NCI-H1105 (cell line): Measurements from ENCODE around the gene CFP.
"Not testable (repeated sequence)": the region's sequence is repeated elsewhere in the genome, so short reads cannot be mapped to it uniquely, and the experiment has no call there.

Experiments
- DNase-seq: peaks from one replicate; lab custom pipeline; 2025; lab: John Stamatoyannopoulos, UW

The CFP gene

DNA sequence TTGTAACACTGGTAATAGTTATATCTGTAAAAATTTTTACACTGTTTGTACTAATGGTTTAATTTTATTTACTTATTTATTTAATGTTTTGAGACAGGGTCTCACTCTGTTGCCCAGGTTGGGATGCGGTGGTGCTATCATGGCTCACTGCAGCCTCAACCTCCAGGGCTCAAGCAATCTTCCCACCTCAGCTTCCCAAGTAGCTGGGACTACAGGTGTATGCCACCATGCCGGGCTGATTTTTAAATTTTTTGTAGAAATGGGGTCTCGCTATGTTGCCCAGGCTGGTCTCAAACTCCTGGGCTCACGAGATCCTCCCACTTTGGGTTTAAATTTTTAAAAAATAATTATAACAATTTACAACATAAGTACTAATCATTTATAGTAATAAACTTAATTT, 26.6 kb downstream of the CFP start:
- DNase-seq: not testable (repeated sequence)

DNA sequence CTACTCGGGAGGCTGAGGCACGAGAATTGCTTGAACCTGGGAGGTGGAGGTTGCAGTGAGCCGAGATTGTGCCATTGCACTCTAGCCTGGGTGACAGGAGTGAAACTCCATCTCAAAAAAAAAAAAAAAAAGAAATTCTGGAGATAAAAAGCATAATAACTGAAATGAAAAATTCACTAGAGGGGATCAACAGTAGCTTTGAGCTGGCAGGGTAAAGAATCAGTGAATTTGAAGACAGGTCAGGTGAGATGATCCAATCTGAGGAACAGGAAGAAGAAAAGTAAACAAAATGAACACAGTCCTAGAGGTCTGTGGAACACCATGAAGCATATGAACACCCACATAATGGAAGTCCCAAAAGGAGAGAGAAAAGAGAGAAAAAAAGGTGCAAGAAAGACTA, 32.5 kb downstream of the CFP start:
- DNase-seq: no peak

DNA sequence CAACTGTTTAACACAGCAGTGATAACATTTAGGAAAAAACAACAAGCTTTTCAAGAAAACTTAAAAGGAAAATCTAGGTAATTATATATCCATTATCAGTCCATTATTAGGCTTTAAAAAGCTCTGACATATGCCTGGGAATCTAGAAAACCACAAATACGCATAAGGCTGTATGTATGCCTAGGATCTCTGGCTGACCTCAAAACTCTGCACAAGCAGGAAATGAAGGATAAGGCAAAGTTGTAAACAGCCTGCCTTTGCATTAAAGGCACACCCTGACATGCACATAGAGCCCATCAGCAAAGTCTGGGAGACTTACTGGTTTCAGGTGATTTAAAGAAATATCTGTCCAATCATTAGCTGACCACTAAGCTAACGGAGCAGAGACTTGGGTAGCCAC, 33.5 kb downstream of the CFP start:
- DNase-seq: no peak

DNA sequence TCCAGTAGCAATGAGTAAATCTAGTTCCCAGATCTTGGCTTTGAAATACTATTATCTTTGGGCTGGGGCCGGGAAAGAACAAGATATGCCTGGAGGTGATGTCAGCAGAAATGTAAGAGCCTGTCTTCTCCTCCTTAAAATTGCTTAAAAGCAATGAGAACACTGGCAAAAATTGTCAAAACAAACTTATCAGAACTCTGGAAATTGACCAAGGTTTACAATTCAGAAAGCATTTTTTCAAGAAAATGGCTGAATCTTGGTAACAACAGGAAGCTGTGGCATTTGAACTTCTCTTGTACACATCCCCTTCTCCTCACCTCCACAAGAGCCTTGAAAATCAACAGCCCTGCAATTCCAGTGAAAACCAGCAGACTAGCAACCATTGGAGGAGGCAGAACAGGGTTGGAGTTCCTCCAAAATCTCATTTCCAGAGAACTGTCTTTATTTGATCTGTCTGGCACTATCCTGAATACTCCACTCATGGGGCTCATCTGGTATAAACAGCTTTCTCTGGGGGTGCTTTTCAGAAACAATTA, 33.9 kb downstream of the CFP start:
- DNase-seq: no peak

GRCh38 chrX:47593522-47593921, 36.2 kb downstream of the CFP start:
- DNase-seq: no peak

DNA sequence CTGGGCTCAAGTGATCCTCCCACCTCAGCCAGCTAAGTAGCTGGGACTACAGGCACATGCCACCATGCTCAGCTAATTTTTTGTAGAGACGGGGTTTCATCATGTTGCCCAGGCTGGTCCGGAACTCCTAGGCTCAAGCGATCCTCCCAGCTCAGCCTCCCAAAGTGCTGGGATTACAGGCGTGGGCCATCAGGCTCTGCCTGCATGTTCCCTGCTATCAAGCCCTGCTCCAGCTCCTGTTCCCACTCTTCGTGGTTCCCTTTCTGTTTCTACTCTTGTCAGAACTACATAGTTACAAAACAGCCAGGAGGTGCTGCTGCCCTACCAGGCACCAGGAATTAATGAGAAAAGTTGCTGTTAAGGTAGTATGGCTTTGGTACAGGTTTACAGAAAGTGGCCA, 38.7 kb downstream of the CFP start:
- DNase-seq: no peak

DNA sequence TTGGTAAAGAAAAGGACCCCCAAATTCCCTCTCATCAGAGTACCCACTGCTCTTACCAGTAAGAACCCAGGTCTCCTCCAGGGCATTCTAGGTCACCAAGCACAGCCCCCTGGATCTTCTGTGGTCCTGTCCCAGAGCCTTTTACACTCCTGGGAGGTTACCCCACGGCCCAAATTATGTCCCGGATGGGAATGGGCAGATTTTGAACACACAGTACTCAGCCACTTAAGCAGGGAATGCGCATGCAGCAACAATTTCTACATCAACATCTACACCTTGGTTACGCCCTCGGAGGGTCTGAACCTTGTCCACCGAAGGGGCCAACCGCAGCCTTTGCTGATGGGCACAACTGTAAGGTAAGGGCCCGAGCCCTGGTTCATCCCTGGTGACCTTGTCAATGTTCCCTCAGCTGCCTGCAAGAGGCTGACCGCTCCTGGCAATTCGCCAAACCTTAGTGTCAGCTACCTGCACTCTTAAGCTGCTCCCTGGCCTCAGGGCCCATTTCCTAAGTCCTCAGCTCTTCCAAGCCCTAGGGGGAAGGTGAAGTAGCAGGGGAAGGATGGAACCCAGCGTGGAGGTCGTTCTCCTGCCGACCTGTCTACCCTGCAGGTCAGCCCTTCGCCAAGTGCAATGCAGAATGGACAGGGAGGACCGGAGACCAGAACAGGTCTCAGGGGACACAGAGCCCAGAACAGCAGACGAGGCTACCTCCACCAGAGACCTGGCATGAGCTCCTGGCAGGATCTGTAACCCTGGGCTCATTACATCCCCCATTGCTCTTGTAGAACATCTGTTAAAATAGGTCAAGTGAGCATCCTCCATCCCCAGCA, 41.6 kb downstream of the CFP start:
- DNase-seq: no peak

- DNase-seq: no peak
Observed at GRCh38 chrX:47587091-47587891, 42.4 kb downstream of the CFP start.

DNA sequence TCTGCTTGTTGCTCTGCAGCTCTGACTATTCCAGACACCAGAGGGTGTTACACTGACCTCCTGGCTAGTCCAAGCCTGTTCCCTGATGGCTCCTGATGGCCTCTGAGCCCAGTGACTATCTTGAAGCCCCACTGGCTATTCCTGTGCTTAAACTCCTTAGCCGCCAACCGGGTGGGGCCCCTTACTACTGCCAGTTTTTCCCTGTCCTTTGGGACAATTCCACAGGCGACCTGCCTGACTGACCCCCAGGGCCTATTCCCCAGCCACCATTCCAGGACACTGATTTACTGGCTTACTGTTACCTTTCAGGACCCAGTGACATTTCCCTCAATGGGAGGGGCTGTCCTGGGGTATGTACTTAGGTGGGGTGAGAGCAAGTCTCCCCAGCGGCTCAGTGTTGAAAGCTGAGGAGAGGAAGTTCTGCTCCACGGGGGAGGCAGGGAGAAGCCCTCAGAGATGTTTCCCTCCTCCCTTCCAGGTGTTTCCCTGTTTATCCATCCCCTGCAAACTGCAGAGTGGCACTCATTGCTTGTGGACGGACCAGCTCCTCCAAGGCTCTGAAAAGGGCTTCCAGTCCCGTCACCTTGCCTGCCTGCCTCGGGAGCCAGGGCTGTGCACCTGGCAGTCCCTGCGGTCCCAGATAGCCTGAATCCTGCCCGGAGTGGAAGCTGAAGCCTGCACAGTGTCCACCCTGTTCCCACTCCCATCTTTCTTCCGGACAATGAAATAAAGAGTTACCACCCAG, 43.5 kb downstream of the CFP start:
- DNase-seq: no peak

GRCh38 chrX:47585273-47585672, 44.5 kb downstream of the CFP start:
- no peak for DNase-seq

DNA sequence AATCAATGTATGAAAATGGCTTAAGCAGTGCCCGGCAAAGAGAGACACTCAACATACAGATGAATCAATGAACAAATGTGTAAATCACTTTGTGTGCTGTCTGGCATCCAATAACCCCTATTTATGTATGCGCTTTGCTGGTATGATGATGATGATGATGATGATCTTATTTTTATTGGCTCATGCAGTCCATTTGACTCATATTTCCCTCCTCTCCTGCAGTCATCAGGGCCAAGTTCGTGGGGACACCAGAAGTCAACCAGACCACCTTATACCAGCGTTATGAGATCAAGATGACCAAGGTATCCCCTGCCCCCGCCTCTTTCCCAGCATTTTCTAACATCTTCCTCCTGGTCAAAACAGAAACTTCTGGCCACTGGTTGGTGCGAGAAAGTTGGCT, 45.0 kb downstream of the CFP start:
- DNase-seq: no peak

DNA sequence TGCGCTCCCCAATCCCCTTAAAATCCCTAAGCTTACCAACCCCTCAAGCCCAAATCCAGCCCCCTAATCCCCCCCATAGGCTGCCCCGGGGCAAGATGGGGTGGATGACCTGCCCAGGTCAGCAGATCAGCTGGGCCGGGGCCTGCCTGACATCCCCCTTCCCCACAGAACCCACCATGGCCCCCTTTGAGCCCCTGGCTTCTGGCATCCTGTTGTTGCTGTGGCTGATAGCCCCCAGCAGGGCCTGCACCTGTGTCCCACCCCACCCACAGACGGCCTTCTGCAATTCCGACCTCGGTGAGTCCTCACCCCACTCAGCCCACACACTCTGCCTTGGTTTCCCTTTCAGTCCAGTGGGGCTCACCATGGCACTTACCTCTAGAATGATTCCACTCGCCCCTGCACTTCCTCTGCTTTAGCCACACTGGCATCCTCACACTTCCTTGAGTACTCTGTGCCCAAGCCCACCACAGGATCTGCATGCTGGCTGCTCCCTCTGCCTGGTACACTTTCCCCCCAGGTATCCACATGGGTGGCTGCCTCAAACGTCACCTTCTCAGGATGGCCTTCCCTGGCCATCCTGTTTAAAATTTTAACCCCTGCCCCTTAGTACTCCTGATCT, 46.4 kb downstream of the CFP start:
- no peak for DNase-seq

- DNase-seq: no peak
Observed at GRCh38 chrX:47581731-47582647, 47.7 kb downstream of the CFP start, which contains the start of gene TIMP1. TSS of gene TIMP1 (plus strand) at chrX:47582436. CDS start at chrX:47583416, 980 bp downstream.

GRCh38 chrX:47579537-47579936, 50.2 kb downstream of the CFP start:
- DNase-seq: no peak

- DNase-seq: no peak
Observed at GRCh38 chrX:47578692-47579091, 51.0 kb downstream of the CFP start.

- no peak for DNase-seq
Observed at GRCh38 chrX:47577901-47578300, 51.8 kb downstream of the CFP start.

- DNase-seq: no peak
Observed at GRCh38 chrX:47577424-47577823, 52.3 kb downstream of the CFP start.

- no peak for DNase-seq
Observed at GRCh38 chrX:47576021-47576898, 53.5 kb downstream of the CFP start.

DNA sequence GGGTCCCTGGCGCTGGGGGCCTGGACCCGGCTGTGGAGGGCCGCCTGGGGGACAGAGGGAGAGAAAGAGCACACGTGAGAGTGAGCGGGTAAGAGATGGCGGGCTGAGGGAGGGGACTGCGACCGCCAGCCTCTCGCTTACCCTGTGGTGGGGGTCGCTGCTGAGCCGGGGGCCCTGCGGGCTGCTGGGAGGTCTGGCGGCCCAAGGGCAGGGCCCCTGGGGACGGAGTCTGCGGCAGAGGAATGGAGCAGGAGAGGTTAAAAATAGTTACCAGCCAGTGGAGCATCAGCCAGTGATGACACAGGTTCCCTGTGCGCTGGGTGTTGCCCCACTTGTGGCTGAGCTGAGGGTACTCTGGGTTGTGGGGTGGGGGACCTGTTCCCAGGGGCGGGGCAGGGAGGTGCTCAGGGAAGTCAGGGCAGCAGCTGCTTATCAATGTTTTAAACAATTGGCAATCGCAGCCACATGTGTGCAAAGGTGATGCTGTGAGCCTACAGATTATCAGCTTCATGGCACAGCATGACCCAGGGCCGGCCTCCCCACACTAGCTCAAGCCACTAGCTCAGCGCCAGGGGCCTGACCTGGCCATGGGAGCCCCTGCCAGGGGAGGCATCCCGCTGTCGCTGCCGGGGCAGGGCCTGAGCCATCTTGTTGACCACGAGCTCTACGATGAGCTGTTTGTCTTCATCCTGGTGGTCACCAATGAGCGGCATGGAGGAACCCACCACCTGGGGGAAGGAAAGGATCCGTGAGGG, 55.0 kb downstream of the CFP start:
- no peak for DNase-seq
